C4-2B (cell line): ENCODE data around the gene CYB5B.

Experiments
- CTCF ChIP-seq: fragments of 450-650 bp; conservative IDR thresholded peaks from 2 replicates; pipeline ENCODE4 v1.5.1; 2017; ENCODE audit warnings: mild to moderate bottlenecking
- ZFX ChIP-seq: fragments of 450-650 bp; IDR thresholded peaks from 2 replicates; pipeline ENCODE4 v1.6.1; 2017

- TF ChIP-seq CTCF (no peak), ZFX (no peak)
These were observed 45.6 kb downstream of the CYB5B start for GRCh38 chr16:69469807-69470561.
